HG03175 (cell line): ENCODE measurements around the gene KCNE5.
"Not testable (repeated sequence)": the region's sequence is repeated elsewhere in the genome, so short reads cannot be mapped to it uniquely, and the experiment has no call there.

Experiments used
- ATAC-seq: cut with Tn5 transposase; IDR thresholded peaks from one replicate; pipeline ENCODE4 v1.9.1; 2021; ENCODE audit warnings: mild to moderate bottlenecking, moderate library complexity; ENCODE audit not compliant: unreplicated experiment

KCNE5 gene

GRCh38 chrX:109619771-109620170, 5.2 kb downstream of the KCNE5 start:
- no peak for ATAC-seq

GRCh38 chrX:109614951-109615350, 10.0 kb downstream of the KCNE5 start:
- no peak for ATAC-seq

DNA sequence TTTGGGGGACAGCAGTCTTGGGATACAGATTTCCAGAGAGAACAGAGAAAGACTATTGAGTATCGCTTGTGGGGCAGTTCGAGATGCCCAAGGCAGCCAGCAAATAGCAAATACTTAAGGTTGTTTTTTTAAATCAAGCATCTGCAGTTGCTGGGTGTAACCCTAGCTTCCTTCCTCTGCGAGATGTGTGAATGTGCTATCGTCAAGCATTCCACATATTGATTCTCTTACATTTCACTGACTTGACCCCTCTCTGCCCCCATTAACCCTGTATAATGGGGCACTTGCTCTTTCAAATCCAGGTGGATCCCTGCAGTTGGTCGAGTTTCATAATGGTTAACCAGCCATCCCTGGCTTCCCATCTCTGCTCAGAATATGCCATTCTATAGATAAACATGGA, 23.5 kb downstream of the KCNE5 start:
- no peak for ATAC-seq

DNA sequence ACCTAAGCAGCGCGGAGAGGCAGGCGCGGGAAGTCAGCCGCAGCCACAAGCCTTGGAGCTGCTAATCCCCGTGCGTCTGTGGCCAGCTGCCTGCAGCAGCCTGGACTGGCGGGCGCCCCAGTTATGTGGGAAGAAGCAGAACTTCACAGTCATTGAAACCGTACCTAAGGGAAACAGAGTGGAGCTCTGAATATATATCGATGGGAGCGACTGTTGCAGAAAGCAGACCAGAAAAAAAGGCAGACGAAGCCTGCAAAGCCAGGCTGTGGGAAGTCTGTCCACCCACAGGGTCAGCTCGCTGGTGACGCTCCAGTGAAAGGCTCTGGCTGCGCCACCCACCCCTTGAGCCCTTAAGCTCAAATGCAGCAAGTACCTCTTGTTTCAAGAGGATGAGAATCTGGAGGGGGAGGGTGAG, 24.7 kb downstream of the KCNE5 start:
- no peak for ATAC-seq

DNA sequence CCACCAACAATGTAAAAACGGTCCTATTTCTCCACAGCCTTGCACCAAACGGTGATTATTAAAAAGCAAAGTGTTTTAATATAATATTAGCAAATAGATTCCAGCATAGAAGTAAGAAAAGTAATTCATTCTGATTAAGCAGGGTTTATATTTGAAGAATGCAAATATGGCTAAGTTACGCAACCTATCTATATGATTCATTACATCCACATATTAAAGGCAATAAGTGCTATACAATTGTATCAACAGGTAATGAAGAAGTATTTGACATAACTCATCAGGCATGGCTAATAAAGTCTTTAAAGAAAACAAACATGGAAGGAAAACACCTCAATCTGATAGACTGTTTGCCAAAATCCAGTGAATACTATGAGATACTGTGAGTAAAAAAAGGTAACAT, 29.0 kb downstream of the KCNE5 start:
- ATAC-seq, result no peak

- no peak for ATAC-seq
Measured at GRCh38 chrX:109590176-109590575, 34.8 kb downstream of the KCNE5 start.

DNA sequence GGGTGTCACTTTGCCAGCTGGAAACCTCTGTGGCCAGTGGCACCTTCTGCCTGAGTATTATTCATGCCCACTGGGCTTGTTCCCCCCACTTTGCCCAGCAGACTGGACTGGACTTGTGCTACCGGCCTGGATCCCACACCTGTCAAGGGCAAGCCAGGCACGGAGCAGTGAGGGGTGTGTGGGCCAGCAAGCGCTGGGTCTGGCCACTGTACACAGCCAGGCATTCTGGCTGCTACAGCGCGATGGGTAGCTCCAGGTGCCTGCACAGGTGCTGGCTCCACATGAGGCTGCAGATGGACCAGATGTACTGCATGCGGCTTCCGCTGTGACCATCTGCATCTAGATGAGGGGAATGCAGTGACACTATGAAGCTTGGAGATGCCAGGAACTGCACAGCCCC, 39.5 kb downstream of the KCNE5 start:
- ATAC-seq, result no peak

DNA sequence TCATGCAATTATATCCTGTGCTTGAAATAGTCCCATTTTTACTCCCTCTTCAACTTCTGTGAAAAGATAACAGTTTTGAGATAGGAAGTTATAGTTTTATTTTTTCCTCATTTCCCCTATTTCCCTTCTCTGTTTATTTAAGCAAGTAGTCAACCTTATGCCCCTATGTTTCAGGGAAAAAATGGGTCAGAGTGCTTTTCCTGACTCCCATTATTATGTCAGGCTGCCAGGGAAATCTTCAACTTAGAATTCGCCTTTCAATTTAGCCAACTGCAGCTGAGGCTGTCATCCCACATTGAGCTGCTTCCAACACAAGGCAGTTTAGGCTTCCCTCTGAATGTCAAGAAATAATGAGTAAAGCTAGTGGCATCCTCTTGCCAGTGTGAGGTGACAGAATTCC, 46.1 kb downstream of the KCNE5 start:
- ATAC-seq, result no peak

- ATAC-seq, result no peak
Measured at GRCh38 chrX:109577055-109577454, 47.9 kb downstream of the KCNE5 start.

DNA sequence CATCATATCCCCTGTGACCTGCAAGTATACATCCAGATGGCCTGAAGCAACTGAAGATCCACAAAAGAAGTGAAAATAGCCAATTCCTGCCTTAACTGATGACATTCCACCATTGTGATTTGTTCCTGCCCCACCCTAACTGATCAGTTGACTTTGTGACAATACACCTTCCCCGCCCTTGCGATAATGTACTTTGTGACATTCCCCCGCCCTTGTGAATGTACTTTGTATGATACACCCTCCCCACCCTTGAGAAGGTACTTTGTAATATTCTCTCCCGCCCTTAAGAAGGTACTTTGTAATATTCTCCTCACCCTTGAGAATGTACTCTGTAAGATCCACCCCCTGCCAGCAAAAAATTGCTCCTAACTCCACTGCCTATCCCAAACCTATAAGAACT, 48.9 kb downstream of the KCNE5 start:
- ATAC-seq, result not testable (repeated sequence)
